GM19463 (cell line): ENCODE measurements around the gene PARP11.

Experiments
- ATAC-seq: cut with Tn5 transposase; IDR thresholded peaks from one replicate; pipeline ENCODE4 v1.9.1; 2021; ENCODE audit warnings: mild to moderate bottlenecking, moderate library complexity; ENCODE audit not compliant: unreplicated experiment

The PARP11 gene

GRCh38 chr12:3828888-3829287, 44.3 kb downstream of the PARP11 start:
- ATAC-seq: no peak

GRCh38 chr12:3827301-3828000, 45.7 kb downstream of the PARP11 start:
- ATAC-seq: no peak

GRCh38 chr12:3821441-3821840, 51.8 kb downstream of the PARP11 start:
- ATAC-seq: no peak

GRCh38 chr12:3820122-3820521, 53.1 kb downstream of the PARP11 start:
- no peak for ATAC-seq

- no peak for ATAC-seq
Measured at GRCh38 chr12:3816266-3816665, 56.9 kb downstream of the PARP11 start.

GRCh38 chr12:3815094-3815766, 58.0 kb downstream of the PARP11 start:
- ATAC-seq: no peak

- no peak for ATAC-seq
Measured at GRCh38 chr12:3810540-3810939, 62.7 kb downstream of the PARP11 start.

GRCh38 chr12:3810016-3810370, 63.2 kb downstream of the PARP11 start:
- ATAC-seq: no peak

- no peak for ATAC-seq
Measured at GRCh38 chr12:3809357-3810015, 63.7 kb downstream of the PARP11 start.

- ATAC-seq: no peak
Measured at GRCh38 chr12:3805077-3805476, 68.1 kb downstream of the PARP11 start.

- ATAC-seq: no peak
Measured at GRCh38 chr12:3803865-3804472, 69.2 kb downstream of the PARP11 start.

GRCh38 chr12:3802721-3803120, 70.5 kb downstream of the PARP11 start:
- no peak for ATAC-seq

GRCh38 chr12:3797531-3798048, 75.6 kb downstream of the PARP11 start:
- ATAC-seq: no peak

GRCh38 chr12:3795492-3796133, 77.6 kb downstream of the PARP11 start:
- no peak for ATAC-seq

- ATAC-seq: no peak
Measured at GRCh38 chr12:3795066-3795465, 78.1 kb downstream of the PARP11 start.

- no peak for ATAC-seq
Measured at GRCh38 chr12:3792623-3793288, 80.4 kb downstream of the PARP11 start.

- no peak for ATAC-seq
Measured at GRCh38 chr12:3791256-3791874, 81.8 kb downstream of the PARP11 start.

GRCh38 chr12:3790642-3791041, 82.6 kb downstream of the PARP11 start:
- ATAC-seq: no peak

GRCh38 chr12:3789838-3790237, 83.4 kb downstream of the PARP11 start:
- ATAC-seq: no peak

- no peak for ATAC-seq
Measured at GRCh38 chr12:3777206-3777809, 95.9 kb downstream of the PARP11 start.
